ENCODE measurements around the gene PDE6B.
A peak's percentile ranks its signal among the peaks of the same experiment; 100 is the strongest.

The PDE6B gene

DNA sequence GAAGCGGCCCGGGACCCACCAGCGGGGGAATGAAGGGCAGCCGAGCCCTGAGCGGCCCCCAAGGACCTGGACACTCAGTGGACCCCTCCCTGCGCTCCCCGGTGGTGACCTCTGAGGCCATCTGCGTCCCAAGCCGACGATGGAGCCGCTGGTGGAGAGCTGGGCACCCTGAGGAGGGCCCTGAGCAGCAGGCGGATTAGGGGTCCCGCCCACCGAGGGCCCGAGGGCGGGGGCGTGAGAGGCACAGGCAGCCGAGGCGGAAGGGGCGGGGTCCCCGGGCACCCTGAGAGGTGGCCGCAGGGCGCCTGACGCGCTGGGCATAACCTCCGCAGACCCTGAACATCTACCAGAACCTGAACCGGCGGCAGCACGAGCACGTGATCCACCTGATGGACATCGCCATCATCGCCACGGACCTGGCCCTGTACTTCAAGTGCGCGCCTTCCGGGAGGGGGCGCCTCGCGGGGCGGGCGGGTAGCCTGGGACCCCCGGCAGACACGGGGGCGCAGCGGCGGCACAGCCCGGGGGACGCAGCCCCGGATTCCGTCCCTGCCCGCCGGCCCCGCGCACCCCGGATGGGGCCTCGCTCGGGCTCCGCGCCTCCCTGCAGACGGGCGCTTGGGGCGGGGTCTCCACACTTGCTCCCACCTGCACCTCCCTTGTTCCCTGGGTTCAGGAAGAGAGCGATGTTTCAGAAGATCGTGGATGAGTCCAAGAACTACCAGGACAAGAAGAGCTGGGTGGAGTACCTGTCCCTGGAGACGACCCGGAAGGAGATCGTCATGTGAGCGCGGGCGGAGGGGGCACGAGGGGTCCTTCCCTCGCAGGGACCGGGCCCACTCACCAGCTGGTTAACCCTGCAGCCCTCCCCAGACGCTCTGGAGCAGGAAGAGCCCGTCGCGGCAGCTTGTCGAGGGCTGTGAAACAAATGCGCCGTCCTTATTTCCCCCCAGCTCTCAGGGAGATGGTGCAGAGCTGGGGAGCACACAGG is 38.4 kb downstream of the PDE6B start:
- TF ChIP-seq, protein P1, sequence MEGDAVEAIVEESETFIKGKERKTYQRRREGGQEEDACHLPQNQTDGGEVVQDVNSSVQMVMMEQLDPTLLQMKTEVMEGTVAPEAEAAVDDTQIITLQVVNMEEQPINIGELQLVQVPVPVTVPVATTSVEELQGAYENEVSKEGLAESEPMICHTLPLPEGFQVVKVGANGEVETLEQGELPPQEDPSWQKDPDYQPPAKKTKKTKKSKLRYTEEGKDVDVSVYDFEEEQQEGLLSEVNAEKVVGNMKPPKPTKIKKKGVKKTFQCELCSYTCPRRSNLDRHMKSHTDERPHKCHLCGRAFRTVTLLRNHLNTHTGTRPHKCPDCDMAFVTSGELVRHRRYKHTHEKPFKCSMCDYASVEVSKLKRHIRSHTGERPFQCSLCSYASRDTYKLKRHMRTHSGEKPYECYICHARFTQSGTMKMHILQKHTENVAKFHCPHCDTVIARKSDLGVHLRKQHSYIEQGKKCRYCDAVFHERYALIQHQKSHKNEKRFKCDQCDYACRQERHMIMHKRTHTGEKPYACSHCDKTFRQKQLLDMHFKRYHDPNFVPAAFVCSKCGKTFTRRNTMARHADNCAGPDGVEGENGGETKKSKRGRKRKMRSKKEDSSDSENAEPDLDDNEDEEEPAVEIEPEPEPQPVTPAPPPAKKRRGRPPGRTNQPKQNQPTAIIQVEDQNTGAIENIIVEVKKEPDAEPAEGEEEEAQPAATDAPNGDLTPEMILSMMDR (IDR thresholded peaks at IDR 0.05; ENCODE audit: extremely low read depth, missing control alignments): peak; percentile 14
- peak; percentile 94 for DNase-seq (ENCODE audit: low spot score)

DNA sequence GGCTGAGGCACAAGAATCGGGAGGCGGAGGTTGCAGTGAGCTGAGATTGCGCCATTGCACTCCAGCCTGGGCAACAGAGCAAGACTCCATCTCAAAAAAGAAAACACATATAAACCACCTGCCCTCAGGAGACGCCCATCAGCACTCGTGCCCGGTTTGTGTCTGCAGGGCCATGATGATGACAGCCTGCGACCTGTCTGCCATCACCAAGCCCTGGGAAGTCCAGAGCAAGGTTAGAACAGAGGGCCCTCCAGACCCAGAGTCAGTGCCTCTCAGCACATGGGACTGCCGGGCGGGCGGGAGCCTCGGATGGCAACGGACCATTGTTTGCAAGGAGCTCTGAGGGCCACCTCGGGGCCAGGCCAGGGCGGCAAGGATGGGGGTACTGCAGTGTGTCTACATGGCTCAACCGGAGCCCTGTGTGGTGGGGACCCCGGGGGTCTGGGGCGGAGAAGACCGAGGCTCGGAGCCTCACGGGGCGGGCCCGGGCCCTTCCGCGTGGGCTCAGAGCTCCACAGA is 39.4 kb downstream of the PDE6B start:
- TF ChIP-seq, protein P1 (IDR thresholded peaks at IDR 0.05; ENCODE audit: extremely low read depth, missing control alignments): no peak
- no peak for DNase-seq (ENCODE audit: low spot score)

DNA sequence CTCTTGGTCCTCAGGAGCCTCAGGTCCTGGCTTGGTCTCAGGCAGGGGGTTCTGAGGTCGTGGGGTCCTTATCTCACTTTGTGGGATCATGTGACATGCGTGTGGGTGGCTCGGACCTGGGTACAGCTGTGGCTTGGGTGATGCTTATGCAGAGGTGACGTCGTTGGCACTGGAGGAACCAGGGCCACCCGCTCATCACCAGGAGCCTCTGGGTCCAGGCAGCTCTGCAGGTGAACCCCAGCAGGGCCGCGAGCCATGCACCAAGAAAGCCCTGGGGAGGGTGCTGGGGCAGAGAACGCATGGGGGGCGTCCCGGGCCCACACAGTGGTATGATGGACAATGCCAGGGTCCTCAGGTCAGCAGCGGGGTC is 40.0 kb downstream of the PDE6B start:
- TF ChIP-seq, protein P1 (IDR thresholded peaks at IDR 0.05; ENCODE audit: extremely low read depth, missing control alignments): no peak

DNA sequence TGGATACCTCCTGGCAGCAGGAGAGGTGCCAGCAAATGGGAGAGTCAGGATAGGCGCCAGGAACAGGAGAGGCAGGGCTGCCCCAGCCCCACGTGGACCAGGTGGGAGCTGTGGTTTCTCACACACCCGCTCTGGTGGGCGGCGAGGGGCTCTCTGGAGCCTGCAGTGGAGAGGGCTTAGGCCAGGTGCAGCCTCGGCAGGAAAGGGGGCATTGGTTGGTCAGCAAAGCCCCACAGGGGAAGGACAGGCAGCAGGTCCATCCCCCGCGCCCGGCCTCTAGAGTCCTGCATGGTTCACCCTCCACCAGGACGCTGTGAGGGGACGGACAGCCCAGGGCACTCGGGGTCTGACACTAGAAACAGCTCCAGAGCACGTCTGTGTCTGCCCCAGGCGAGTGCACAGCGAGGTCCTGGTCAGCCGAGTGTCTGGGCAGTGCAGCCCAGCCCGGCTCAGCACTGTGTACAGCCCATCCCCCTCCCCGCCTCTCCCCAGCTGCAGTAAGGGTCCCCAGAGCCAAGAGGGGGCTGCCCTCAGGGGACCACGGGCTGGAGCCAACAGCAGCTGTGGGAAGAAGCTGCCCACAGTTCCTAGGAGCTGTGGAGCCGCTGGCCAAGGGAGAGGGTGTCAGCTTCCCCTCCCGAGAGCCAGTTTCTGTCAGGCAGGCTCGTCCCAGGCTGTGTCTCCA is 40.5 kb downstream of the PDE6B start:
- TF ChIP-seq, protein P1 (IDR thresholded peaks at IDR 0.05; ENCODE audit: extremely low read depth, missing control alignments): no peak
- no peak for DNase-seq (ENCODE audit: low spot score)

More for the DNA sequence above, 40.0 kb downstream of the PDE6B start:
- DNase-seq (ENCODE audit: low spot score): no peak

DNA sequence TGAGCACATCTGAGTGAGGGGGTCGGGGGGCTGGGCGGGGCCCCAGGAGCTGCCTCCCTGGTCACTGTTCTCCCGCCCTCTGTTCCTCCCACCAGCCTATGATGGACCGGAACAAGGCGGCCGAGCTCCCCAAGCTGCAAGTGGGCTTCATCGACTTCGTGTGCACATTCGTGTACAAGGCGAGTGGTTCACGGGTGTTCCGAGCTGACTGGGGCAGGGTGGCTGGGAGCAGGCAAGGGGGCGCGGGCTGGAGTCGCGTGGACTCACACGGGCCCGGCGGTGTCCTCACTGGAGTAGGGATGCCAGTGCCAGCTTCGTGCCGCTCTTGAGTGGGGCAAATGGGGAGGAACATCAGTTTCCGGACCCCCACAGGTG is 41.0 kb downstream of the PDE6B start:
- no peak for DNase-seq (ENCODE audit: low spot score)
- TF ChIP-seq, protein P1 (IDR thresholded peaks at IDR 0.05; ENCODE audit: extremely low read depth, missing control alignments): no peak

DNA sequence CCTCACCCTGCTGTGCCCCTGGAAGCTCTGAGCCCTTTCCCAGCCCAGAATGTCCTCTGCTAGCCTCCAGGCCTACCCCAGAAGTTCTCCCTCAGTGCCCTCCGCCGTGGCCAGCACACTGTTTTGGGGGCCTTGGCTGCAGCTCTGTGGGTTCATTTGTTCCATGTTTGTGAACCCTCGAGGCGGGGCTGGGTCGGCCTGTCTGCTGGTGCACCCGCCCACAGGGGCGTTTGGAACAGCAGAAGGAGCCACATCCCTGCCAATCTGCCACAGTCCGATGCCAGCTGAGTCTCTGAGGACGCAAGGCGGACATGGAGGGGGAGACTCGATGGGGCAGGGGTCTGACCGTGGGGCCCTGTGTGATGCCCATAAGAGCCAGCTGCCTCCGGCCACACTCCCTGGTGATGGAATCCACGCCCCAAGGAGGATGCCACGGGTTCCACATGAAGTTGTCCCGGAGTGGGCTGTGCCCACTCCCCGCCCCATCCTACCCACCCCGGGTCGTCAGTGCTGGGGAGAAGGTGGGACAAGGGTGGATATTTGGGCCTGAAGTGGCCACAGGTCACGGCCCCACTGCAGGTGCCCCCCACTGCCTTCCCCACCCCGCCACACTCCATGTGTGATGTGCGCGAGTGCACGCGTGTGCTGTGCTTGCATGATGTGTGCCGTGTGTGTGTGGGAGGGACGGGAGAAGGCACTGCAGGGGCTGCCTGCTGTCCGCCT is 41.6 kb downstream of the PDE6B start:
- TF ChIP-seq, protein P1 (IDR thresholded peaks at IDR 0.05; ENCODE audit: extremely low read depth, missing control alignments): no peak

More for the DNA sequence above, 41.6 kb downstream of the PDE6B start:
- no peak for DNase-seq (ENCODE audit: low spot score)

Data from GM20000 (cell line).